ENCODE results near the gene EIF4E3. TPM values are rescaled to one million over a fixed set of nuclear protein-coding genes. Genes with fewer than 3 reads are reported as not detected.

Gene EIF4E3
- total RNA-seq, 1 experiment from 2014 or later = 2.2 TPM

DNA sequence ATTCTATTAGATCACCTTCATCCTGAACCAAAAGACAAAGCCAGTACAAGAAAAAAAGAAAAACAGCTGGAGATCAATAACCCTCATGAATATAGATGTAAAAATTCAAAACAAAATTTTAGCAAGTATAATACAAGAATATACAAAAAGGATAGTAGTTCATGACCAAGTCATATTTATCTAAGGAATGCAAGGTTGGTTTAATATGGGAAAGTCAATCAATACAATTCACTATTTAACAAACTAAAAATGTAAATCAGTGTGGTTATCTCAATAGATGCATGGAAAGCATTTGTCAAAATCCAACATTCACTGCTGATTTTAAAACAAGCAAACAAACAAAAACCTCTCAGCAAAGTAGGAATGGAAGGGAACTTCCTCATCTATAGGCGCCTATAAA, 17.4 kb upstream of the EIF4E3 start:
- DNase-seq (no peak), ATAC-seq (no peak)
- Histone ChIP-seq H3K27me3 (ENCODE audit: low read length) (peaks cover 17% of the 10 kb centered on the region), H3F3A (ENCODE audit: low read length, unreplicated experiment) (no peaks in the 10 kb centered on the region), H3K36me3 (ENCODE audit: low read depth, low read length) (0 out of 2 replicates have a peak, but pooled peaks cover 2% of the 10 kb centered on the region), H3K27ac (ENCODE audit: low read length) (no peak overlapping the region), H2AFZ (ENCODE audit: low read length) (no peak overlapping the region), H3K4me3 (ENCODE audit: low read length) (no peak overlapping the region), H3K9me3 (ENCODE audit: low read length) (peaks cover 8% of the 10 kb centered on the region; the same call in 1 of the 2 replicates), H3K4me2 (ENCODE audit: low read length) (no peak overlapping the region), H3K4me1 (ENCODE audit: insufficient read depth, low read length) (no peaks in the 10 kb centered on the region), H3K9ac (ENCODE audit: low read length) (no peak overlapping the region), H3K9me2 (replicated peaks; ENCODE audit: low read length) (no peaks in the 10 kb centered on the region), H4K20me1 (ENCODE audit: low read length) (no peaks in the 10 kb centered on the region), H3K79me2 (ENCODE audit: low read length) (no peaks in the 10 kb centered on the region)
- CTCF ChIA-PET = no interaction called here
- TF ChIP-seq EZH2phosphoT487 (IDR thresholded peaks at IDR 0.05; ENCODE audit: borderline replicate concordance, low read length) = no peak
- POLR2A ChIA-PET (ENCODE audit: unreplicated experiment) = no interaction called here
- intact Hi-C loops (cut with micrococcal nuclease) = no loop called here
- BruUV-seq (replicated peaks) = no TSS peak

DNA sequence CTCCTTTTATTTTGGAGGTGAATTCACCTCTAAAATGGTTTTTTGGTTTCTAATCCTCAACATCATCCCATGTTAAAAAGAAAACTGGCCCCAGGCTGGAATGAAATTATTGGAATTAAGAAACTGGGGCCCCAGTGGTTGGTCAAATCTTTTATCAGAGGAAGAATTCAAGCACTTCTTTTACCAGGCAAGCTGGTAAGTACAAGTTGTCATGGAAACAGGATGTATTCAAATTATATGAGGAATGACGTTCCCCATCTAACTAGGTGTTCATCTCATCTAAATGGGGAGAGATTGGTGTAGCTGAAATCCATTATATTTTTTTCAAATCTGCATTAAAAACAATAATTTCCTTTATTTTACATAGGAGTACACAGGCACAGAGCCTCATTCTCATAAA, 9.7 kb upstream of the EIF4E3 start:
- Histone ChIP-seq H3K9ac (ENCODE audit: low read length) (no peak overlapping the region), H3K4me3 (ENCODE audit: low read length) (no peak overlapping the region), H3K9me2 (replicated peaks; ENCODE audit: low read length) (no peaks in the 10 kb centered on the region), H3K9me3 (ENCODE audit: low read length) (no peaks in the 10 kb centered on the region), H3K79me2 (ENCODE audit: low read length) (no peaks in the 10 kb centered on the region), H3K27ac (ENCODE audit: low read length) (no peak overlapping the region), H2AFZ (ENCODE audit: low read length) (no peak overlapping the region), H4K20me1 (ENCODE audit: low read length) (no peaks in the 10 kb centered on the region), H3K36me3 (ENCODE audit: low read depth, low read length) (no peaks in the 10 kb centered on the region), H3K4me2 (ENCODE audit: low read length) (no peak overlapping the region), H3F3A (ENCODE audit: low read length, unreplicated experiment) (no peaks in the 10 kb centered on the region), H3K27me3 (ENCODE audit: low read length) (peaks cover 61% of the 10 kb centered on the region), H3K4me1 (ENCODE audit: insufficient read depth, low read length) (no peaks in the 10 kb centered on the region)
- TF ChIP-seq, protein P1, sequence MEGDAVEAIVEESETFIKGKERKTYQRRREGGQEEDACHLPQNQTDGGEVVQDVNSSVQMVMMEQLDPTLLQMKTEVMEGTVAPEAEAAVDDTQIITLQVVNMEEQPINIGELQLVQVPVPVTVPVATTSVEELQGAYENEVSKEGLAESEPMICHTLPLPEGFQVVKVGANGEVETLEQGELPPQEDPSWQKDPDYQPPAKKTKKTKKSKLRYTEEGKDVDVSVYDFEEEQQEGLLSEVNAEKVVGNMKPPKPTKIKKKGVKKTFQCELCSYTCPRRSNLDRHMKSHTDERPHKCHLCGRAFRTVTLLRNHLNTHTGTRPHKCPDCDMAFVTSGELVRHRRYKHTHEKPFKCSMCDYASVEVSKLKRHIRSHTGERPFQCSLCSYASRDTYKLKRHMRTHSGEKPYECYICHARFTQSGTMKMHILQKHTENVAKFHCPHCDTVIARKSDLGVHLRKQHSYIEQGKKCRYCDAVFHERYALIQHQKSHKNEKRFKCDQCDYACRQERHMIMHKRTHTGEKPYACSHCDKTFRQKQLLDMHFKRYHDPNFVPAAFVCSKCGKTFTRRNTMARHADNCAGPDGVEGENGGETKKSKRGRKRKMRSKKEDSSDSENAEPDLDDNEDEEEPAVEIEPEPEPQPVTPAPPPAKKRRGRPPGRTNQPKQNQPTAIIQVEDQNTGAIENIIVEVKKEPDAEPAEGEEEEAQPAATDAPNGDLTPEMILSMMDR (conservative IDR thresholded peaks at IDR 0.05; ENCODE audit: low read depth, low read length) = no peak
- no peak for TF ChIP-seq EZH2phosphoT487 (IDR thresholded peaks at IDR 0.05; ENCODE audit: borderline replicate concordance, low read length)
- no TSS peak for BruUV-seq (replicated peaks)
- intact Hi-C loops (cut with micrococcal nuclease) = no loop called here
- no peak for ATAC-seq
- ChIA-PET POLR2A (ENCODE audit: unreplicated experiment) (interaction anchor here (0.6 kb wide), 1 partner anchor 1132 kb away, joined by 17 read pairs; no protein-coding TSS in a partner anchor), CTCF (no interaction called here)
- DNase-seq = no peak

DNA sequence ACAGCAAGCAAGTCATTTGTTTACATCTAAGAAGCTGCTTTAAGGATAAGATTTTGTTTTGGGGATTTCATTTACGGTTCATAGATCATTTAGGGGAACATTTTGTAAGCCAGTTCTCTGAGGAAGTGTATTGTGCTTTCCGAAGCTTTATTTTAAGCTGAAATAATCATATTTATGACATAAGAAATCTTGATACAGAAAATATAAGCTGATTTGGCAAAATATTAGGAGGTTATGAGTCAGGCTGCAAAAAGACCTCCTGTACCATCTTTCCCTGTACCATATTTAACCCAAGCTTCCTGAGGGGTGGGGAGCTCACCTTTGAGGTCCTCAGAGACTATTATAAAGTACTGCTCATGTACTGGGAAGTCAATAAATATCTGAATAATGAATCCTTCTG, 8.1 kb upstream of the EIF4E3 start:
- CTCF ChIA-PET = no interaction called here
- POLR2A ChIA-PET (ENCODE audit: unreplicated experiment) = no interaction called here

More for the DNA sequence above, 8.1 kb upstream of the EIF4E3 start:
- Histone ChIP-seq H3K4me3 (ENCODE audit: low read length) (no peak overlapping the region), H3K27ac (ENCODE audit: low read length) (no peak overlapping the region), H3K9me3 (ENCODE audit: low read length) (no peaks in the 10 kb centered on the region), H3K27me3 (ENCODE audit: low read length) (peaks cover 57% of the 10 kb centered on the region), H3K4me1 (ENCODE audit: insufficient read depth, low read length) (no peaks in the 10 kb centered on the region), H3K4me2 (ENCODE audit: low read length) (no peak overlapping the region), H2AFZ (ENCODE audit: low read length) (no peak overlapping the region), H4K20me1 (ENCODE audit: low read length) (no peaks in the 10 kb centered on the region), H3K36me3 (ENCODE audit: low read depth, low read length) (no peaks in the 10 kb centered on the region), H3F3A (ENCODE audit: low read length, unreplicated experiment) (no peaks in the 10 kb centered on the region), H3K79me2 (ENCODE audit: low read length) (no peaks in the 10 kb centered on the region), H3K9me2 (replicated peaks; ENCODE audit: low read length) (no peaks in the 10 kb centered on the region), H3K9ac (ENCODE audit: low read length) (no peak overlapping the region)
- no peak for ATAC-seq
- BruUV-seq (replicated peaks) = no TSS peak
- TF ChIP-seq EZH2 (IDR thresholded peaks at IDR 0.05; ENCODE audit: low read length, unreplicated experiment) (no peak), EZH2phosphoT487 (IDR thresholded peaks at IDR 0.05; ENCODE audit: borderline replicate concordance, low read length) (no peak)
- TF ChIP-seq, protein P1 (conservative IDR thresholded peaks at IDR 0.05; ENCODE audit: low read depth, low read length) = no peak
- intact Hi-C loops (cut with micrococcal nuclease) = no loop called here
- DNase-seq = no peak
